Hematopoietic multipotent progenitor cell treated with erythropoietin and hydrocortisone succinate and interleukin-3 and kit ligand, for 17 days (in vitro differentiated cells): ENCODE measurements around the gene SRSF7.
"Not testable (repeated sequence)": the region's sequence is repeated elsewhere in the genome, so short reads cannot be mapped to it uniquely, and the experiment has no call there.

Experiments
- DNase-seq: peaks from one replicate; pipeline ENCODE4 v3.0.0-alpha.2; 2015; ENCODE audit warnings: low spot score

Gene SRSF7

GRCh38 chr2:38731684-38732221, 19.4 kb downstream of the SRSF7 start:
- no peak for DNase-seq

GRCh38 chr2:38731090-38731489, 20.1 kb downstream of the SRSF7 start:
- DNase-seq: no peak

GRCh38 chr2:38728694-38729093, 22.5 kb downstream of the SRSF7 start:
- no peak for DNase-seq

GRCh38 chr2:38727661-38728060, 23.5 kb downstream of the SRSF7 start:
- DNase-seq: no peak

GRCh38 chr2:38723173-38723572, 28.0 kb downstream of the SRSF7 start:
- DNase-seq: no peak

- no peak for DNase-seq
Observed at GRCh38 chr2:38722271-38723061, 28.7 kb downstream of the SRSF7 start.

GRCh38 chr2:38720613-38721241, 30.4 kb downstream of the SRSF7 start:
- DNase-seq: no peak

GRCh38 chr2:38719706-38720105, 31.5 kb downstream of the SRSF7 start:
- no peak for DNase-seq

GRCh38 chr2:38718601-38719000, 32.6 kb downstream of the SRSF7 start:
- no peak for DNase-seq

- DNase-seq: no peak
Observed at GRCh38 chr2:38716185-38716584, 35.0 kb downstream of the SRSF7 start.

- DNase-seq: not testable (repeated sequence)
Observed at GRCh38 chr2:38714941-38715340, 36.2 kb downstream of the SRSF7 start.

- no peak for DNase-seq
Observed at GRCh38 chr2:38713338-38713737, 37.8 kb downstream of the SRSF7 start.

GRCh38 chr2:38712871-38713270, 38.3 kb downstream of the SRSF7 start:
- no peak for DNase-seq

- DNase-seq: no peak
Observed at GRCh38 chr2:38712413-38712812, 38.7 kb downstream of the SRSF7 start.

GRCh38 chr2:38711558-38711957, 39.6 kb downstream of the SRSF7 start:
- no peak for DNase-seq

GRCh38 chr2:38709567-38710194, 41.5 kb downstream of the SRSF7 start:
- DNase-seq: no peak

- no peak for DNase-seq
Observed at GRCh38 chr2:38708900-38709566, 42.1 kb downstream of the SRSF7 start.

- not testable (repeated sequence) for DNase-seq
Observed at GRCh38 chr2:38708491-38708890, 42.7 kb downstream of the SRSF7 start.

GRCh38 chr2:38706846-38707345, 44.3 kb downstream of the SRSF7 start:
- no peak for DNase-seq

- DNase-seq: no peak
Observed at GRCh38 chr2:38704664-38705063, 46.5 kb downstream of the SRSF7 start.

GRCh38 chr2:38703336-38703735, 47.8 kb downstream of the SRSF7 start:
- DNase-seq: not testable (repeated sequence)

GRCh38 chr2:38702413-38702812, 48.7 kb downstream of the SRSF7 start:
- no peak for DNase-seq
